GM08714 (cell line): Measurements from ENCODE around the gene KCNK5.

Source experiments
- H3K4me3 ChIP-seq: fragments of 200-500 bp; sonication (Bioruptor generic); 2 replicates; pipeline ENCODE4 v1.5.1; 2014; ENCODE audit warnings: mild to moderate bottlenecking, low read length, inconsistent platforms
- ZNF274 ChIP-seq: IDR thresholded peaks from 2 replicates; pipeline ENCODE4 v1.6.1; 2012; ENCODE audit warnings: mild to moderate bottlenecking, low read depth, low read length

KCNK5 gene

DNA sequence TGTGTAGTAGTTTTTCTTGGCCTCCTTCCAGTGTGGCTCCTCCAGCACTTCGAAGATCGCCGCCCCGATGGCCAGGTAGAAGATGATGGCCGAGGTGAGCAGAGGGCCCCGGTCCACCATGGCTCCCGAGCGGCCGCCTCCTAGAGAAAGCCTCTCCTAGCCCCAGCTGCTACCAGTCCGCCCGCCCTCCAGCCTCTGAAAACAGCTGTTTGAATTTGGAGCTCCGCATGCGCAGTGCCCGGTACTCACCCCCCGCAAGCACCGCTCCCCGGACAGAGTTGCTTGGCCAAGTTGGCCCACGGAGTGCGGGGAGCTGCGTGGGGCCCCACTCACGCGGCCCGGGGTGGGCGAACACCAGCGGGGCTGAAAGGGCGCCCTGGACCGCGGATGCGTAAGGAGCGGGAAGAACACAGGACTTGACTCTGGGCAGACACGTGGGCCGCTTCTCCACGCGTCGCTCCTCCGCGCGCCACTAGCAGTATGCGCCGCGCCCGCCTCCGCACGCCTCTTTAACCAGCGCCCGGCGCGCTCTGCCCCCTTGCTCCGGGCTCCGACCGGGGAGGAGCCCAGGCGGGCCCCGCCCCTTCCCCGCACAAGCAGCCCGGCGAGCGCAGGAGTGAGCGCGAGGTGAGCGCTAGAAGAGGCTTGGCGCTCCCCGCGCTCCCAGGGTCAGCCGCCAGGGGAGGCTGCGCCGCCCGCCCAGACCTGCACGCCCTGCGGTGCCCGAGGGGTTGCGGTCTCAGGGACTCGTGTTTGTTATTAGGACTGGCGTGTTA is at the start of gene KCNK5:
Gene KCNK5, minus strand, starts transcription at position 484 of the 776 bp plus-strand sequence. Its CDS starts 364 bp downstream, at position 120.
- no peak for TF ChIP-seq ZNF274

DNA sequence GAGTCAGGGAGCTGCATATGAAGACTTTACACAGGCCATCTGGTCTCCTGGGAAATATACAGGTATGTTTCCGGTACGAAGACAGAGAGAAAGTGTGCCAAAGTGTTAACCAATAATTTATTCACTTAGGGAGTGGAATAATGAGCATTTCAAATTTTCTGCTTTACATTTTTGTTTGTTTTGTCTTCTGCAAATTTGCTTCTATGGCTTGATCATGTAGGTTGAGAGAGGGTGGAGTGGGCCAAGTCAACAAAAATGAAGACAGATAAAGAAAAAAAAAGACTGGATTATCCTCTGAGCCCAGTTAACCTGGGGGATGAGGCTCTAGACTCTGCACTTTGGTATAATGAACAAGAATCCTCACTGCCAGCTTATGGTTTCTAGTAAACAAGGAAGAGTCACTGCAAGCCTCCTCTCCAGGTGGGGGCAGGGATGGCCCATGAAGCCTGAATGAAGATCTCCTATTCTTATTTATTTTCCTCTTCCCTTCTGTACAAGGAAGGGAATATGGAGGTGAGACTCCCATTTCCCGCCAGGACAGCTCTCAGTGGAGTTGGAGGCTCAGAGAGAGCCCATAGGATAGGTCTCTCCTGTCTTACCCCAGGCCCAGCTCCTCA is 47.2 kb upstream of the KCNK5 start:
- TF ChIP-seq ZNF274 = no peak

More for the DNA sequence above, at the start of gene KCNK5:
- H3K4me3 ChIP-seq = peak within 1 kb of the TSS; percentile 66; the same call in 1 of the 2 replicates

GRCh38 chr6:39274903-39275302 is 45.6 kb upstream of the KCNK5 start:
- no peak for TF ChIP-seq ZNF274
- no peak overlapping the region for H3K4me3 ChIP-seq

More for the DNA sequence above, 47.2 kb upstream of the KCNK5 start:
- no peak overlapping the region for H3K4me3 ChIP-seq

- no peak overlapping the region for H3K4me3 ChIP-seq
- TF ChIP-seq ZNF274 = no peak
Measured at GRCh38 chr6:39274471-39274870, 45.2 kb upstream of the KCNK5 start.

GRCh38 chr6:39273406-39273821 is 44.1 kb upstream of the KCNK5 start:
- no peak for TF ChIP-seq ZNF274
- no peak overlapping the region for H3K4me3 ChIP-seq

DNA sequence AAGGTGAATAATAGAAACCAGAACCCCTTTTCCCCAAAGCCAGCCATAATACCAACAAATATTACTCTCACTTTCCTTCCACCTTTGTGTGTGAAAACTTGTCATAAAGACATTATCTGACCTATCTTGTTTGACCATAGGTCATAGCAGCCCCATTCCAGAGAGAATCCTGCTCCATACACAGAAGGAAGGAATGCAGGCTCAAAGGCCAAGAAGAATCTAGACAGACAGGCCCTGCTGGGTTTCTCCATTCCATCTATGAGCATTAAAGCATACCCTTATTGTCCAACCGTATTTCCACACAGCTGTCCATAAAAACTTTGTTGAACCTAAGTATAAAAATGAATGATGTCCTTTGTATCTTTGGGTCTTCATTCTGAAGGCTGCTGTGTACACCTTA is 40.7 kb upstream of the KCNK5 start:
- TF ChIP-seq ZNF274 = no peak
- H3K4me3 ChIP-seq = no peak overlapping the region

DNA sequence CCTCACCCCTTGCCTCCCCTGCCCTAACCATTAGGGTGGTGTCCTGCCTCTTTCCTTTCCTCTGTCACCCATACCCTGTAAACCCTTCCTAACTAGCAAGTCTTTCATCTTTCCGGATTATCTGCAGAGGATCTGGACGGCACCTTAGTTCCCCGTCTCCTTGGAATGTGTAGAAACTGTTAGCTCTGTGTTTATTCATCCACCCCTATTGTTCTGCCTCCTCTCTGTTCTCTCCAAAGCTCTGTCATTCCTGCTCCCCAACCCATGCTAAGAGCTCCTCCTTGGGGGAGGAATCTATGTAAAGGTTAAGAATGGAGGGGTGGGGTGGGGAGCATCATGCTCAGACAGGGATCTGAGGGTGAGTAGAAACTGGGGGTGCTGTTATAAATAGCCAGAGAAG is 39.4 kb upstream of the KCNK5 start:
- TF ChIP-seq ZNF274 = no peak

DNA sequence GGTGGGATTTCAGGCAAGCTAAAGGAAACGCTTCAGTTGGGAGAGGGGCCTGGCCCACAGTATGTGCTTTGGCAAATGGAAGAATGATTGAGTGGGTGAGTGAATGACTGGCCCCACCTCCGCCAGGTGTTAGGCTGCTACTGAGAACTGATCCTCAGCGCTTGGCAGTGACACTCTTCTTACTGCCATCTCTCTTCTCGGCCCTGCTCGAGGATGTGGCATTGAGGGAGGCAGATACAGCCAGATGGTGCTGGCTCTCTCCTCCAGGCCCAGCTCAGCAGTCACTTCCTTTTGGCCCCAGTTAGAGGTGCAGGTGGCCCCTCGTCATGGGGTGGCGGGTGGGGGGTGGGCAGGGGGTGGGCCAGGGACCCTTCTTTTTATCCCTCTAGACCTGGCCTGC is 38.9 kb upstream of the KCNK5 start:
- TF ChIP-seq ZNF274 = no peak

More for the DNA sequence above, 39.4 kb upstream of the KCNK5 start:
- no peak overlapping the region for H3K4me3 ChIP-seq

GRCh38 chr6:39266782-39267355 is 37.6 kb upstream of the KCNK5 start:
- H3K4me3 ChIP-seq = no peak overlapping the region
- TF ChIP-seq ZNF274 = no peak

More for the DNA sequence above, 38.9 kb upstream of the KCNK5 start:
- no peak overlapping the region for H3K4me3 ChIP-seq

DNA sequence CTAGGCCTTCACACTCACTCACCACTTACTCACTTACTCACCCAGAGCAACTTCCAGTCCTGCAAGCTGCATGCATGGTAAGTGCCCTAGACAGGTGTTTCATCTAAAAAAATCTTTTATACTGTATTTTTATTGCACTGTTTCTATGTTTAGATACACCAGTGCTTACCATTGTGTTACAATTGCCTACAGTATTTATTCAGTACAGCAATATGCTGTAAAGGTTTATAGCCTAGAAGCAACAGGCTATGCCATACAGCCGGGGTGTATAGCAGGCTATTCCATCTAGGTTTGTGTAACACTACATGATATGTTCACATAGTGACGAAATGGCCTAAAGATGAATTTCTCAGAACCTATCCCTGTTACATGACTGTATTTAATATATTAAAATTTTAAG is 37.1 kb upstream of the KCNK5 start:
- H3K4me3 ChIP-seq = no peak overlapping the region
- no peak for TF ChIP-seq ZNF274

GRCh38 chr6:39263303-39264037 is 34.2 kb upstream of the KCNK5 start:
- TF ChIP-seq ZNF274 = no peak
- no peak overlapping the region for H3K4me3 ChIP-seq

DNA sequence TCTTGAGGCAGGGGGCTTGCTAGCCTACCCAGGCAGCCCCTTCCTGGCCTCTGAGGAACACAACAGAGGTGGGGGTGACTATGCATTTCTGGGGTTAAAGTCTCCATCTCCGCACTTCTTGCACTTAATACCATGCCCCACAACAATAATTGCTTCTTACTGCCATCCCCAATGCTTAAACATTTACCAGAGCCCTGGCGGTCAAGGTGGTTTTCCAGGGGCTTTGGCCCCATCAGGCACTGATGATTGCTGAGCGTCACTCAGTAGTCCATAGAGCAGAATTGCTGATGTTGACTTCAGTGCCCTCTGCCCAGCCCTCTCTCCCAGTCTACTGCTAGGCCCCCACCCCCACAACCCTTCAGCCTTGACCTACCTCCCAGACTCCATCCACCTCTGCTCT is 32.5 kb upstream of the KCNK5 start:
- no peak for TF ChIP-seq ZNF274
- no peak overlapping the region for H3K4me3 ChIP-seq

- no peak overlapping the region for H3K4me3 ChIP-seq
- no peak for TF ChIP-seq ZNF274
Measured at GRCh38 chr6:39260953-39261352, 31.7 kb upstream of the KCNK5 start.

DNA sequence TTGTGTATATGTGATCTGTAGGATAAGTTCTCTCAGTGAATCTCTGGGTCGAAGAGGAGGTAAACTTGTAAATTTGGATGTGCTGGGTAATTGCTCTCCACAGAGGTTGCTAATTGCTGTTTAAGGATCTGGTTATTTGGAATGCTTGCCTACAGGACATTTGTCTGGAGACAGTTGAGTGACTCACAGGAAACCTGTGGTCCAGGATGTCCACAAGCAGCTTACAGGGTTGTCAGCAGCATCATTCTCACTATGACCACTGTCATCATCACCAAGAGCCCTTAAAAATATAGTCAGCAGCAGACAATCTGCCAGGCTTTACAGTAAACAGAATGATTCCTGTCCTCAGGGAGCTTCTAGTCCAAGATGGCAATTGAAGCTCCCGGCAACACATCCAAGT is 31.2 kb upstream of the KCNK5 start:
- no peak overlapping the region for H3K4me3 ChIP-seq
- no peak for TF ChIP-seq ZNF274
